Esophagus (tissue), 2 donors: ENCODE data around the gene PHF8. TPM values are rescaled to one million over a fixed set of nuclear protein-coding genes. Genes with fewer than 3 reads are reported as not detected.

ENCODE experiments used
- H3K27ac ChIP-seq, 2 donors: one replicate each; pipeline ENCODE4 v1.5.1; 2013; ENCODE audit warnings: low read depth in 2 of 2, mild to moderate bottlenecking in 2 of 2, inconsistent platforms in 1 of 2, low read length in 1 of 2, moderate library complexity in 1 of 2
- H3K27me3 ChIP-seq, 2 donors: one replicate each; pipeline ENCODE4 v1.6.1; 2013; ENCODE audit warnings: low read length in 2 of 2, control low read depth in 1 of 2, mild to moderate bottlenecking in 1 of 2; ENCODE audit not compliant: insufficient read depth in 2 of 2, control insufficient read depth in 1 of 2
- H3K36me3 ChIP-seq, 2 donors: one replicate each; pipeline ENCODE4 v1.6.1; 2013; ENCODE audit warnings: low read length in 1 of 2; ENCODE audit not compliant: control insufficient read depth in 2 of 2, insufficient read depth in 2 of 2
- H3K4me1 ChIP-seq, 2 donors: one replicate each; pipeline ENCODE4 v1.6.1; 2013; ENCODE audit warnings: low read length in 1 of 2; ENCODE audit not compliant: control insufficient read depth in 2 of 2, insufficient read depth in 2 of 2
- H3K4me3 ChIP-seq, 2 donors: one replicate each; pipeline ENCODE4 v1.5.1; 2013; ENCODE audit warnings: low read length in 2 of 2, mild to moderate bottlenecking in 2 of 2, low read depth in 1 of 2, moderate library complexity in 1 of 2
- H3K9me3 ChIP-seq, 2 donors: one replicate each; pipeline ENCODE4 v1.6.1; 2013; ENCODE audit warnings: mild to moderate bottlenecking in 2 of 2, low read depth in 1 of 2, low read length in 1 of 2, moderate library complexity in 1 of 2; ENCODE audit not compliant: control insufficient read depth in 2 of 2, insufficient read depth in 1 of 2
- WGBS, 2 donors: extraction: QIAGEN DNeasy Blood & Tissue Kit; methylation state at CpG; one replicate each; pipeline ENCODE4 v1.1.7; 2013; 5-methylcytosine and 5-hydroxymethylcytosine counted together
- polyA plus RNA-seq, 2 donors: library from polyadenylated mRNA; stranded (reverse); fragments of 200-250 nt; gene quantifications; one replicate each; pipeline ENCODE4 v1.2.3, GENCODE V29; 2013
- donor health status: healthy with polysubstance abuse.
- donor health status: Bipolar disorder and iron deficiency.

Gene PHF8
- polyA plus RNA-seq, 2 donors: 6.7 to 10.3 TPM

DNA sequence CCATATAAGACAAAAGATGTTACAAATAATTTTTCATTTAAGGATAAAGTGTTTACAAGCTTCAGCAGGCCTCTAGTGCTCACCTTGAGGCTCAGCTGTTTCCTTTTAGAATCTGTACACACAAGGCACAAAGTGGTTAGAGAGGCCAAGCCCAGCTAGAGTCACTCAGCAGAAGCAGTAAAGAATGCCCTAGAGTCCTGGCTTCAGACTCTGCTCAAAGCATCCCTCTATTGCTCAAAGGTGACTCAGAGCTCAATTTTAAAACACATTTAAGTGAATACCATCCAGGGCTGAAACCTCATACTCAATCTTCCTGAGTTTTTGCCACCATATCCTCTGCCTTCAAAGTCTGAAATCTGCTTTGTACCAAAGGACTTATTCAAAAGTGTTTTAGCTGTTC, 22.6 kb upstream of the PHF8 start:
- no peaks in the 10 kb centered on the region for H3K4me1 ChIP-seq
- H3K27ac ChIP-seq: no peak overlapping the region
- H3K27me3 ChIP-seq: no peaks in the 10 kb centered on the region
- H3K36me3 ChIP-seq: no peaks in the 10 kb centered on the region
- no peaks in the 10 kb centered on the region for H3K9me3 ChIP-seq
- no peak overlapping the region for H3K4me3 ChIP-seq

DNA sequence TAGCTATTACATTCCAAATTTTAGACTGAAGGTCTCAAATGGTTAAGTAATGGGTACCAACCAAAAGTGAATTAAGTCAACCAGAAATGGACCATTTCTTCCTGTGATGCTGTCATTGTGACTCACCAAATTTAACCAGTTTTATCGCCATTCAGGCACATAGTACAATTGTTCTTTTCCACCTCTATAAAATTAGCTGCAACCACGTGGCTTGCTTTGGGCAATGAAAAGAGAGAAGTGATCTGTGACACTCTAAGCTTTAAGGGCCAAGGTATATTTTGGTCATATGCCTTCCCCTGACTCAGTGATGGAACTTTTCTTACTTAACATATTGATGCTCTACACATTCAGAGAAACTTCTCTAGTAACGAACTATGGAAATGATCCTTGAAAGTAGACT, 20.3 kb upstream of the PHF8 start:
- Histone ChIP-seq H3K4me3 (no peak overlapping the region), H3K9me3 (no peaks in the 10 kb centered on the region), H3K27ac (no peak overlapping the region), H3K27me3 (no peaks in the 10 kb centered on the region), H3K4me1 (no peaks in the 10 kb centered on the region), H3K36me3 (no peaks in the 10 kb centered on the region)
- WGBS, 2 donors: 63 to 71% methylated on average over 3 of the region's 3 CpGs

DNA sequence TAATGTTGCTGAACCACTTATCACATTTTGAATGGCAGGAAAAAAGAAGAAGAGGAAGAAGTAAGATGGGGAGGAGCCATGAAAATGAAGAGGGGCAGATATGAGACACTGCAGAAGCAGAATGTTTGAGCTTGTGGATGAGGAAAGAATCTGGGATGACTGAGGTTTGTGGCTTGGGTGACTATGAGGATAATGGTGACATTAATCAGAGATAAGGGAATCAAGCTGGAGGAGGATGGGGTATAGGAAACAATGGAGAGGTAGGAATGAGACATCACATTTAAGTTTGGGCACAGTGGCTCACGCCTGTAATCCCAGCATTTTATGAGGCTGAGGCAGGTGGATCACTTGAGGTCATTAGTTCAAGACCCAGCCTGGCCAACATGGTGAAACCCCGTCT, 19.1 kb upstream of the PHF8 start:
- Histone ChIP-seq H3K27ac (no peak overlapping the region), H3K36me3 (no peaks in the 10 kb centered on the region), H3K4me3 (no peak overlapping the region), H3K27me3 (no peaks in the 10 kb centered on the region), H3K9me3 (no peaks in the 10 kb centered on the region), H3K4me1 (no peaks in the 10 kb centered on the region)
- 74 to 90% methylated on average over 2 of the region's 2 CpGs for WGBS, 2 donors

DNA sequence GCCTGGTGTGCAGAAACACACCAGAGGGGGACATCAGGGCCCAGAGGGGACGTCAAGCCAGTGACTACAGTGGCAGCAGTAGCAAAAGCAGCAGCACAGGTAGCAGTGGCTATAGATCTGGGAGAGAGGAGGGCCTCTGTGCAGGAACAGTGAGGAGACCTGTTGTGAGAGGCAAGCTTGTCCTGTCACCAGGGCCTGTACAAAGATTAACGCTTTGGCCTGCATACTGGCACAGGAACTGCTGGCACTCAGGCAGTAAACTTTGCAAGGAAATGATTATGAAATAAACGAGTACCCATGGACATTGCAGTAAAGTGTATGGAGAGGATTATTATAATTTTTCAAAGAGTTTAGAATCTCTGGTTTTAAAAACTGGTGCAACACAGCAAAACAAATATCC, 5.5 kb upstream of the PHF8 start:
- Histone ChIP-seq H3K9me3 (no peaks in the 10 kb centered on the region), H3K27me3 (no peaks in the 10 kb centered on the region), H3K27ac (no peak overlapping the region), H3K36me3 (no peaks in the 10 kb centered on the region), H3K4me1 (peaks cover 0 to 6% of the 10 kb centered on the region in 2 donors), H3K4me3 (no peak overlapping the region)
- WGBS, 2 donors: 25 to 35% methylated on average over 3 of the region's 3 CpGs

DNA sequence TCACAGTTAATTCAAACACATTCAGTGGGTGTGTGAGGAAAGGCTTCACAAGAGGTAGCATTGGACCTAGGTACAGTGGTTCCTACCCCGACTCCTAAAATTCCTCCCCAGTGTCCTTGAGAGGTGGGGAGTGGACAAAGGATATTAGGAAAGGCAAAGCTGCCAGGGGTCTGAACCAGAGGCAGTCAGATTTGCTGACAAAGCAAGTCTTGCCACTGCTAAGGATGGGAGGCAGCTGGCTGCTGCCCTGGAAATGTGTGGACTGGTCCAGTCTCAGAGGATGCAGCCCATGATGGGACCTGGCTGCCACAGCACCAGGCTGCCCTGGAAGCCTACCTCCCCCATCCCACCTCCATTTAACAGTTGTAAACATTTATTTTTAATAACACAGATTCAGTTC, 4.1 kb upstream of the PHF8 start:
- Histone ChIP-seq H3K4me3 (no peak overlapping the region), H3K27me3 (no peaks in the 10 kb centered on the region), H3K4me1 (peaks cover 0 to 6% of the 10 kb centered on the region in 2 donors), H3K36me3 (no peaks in the 10 kb centered on the region), H3K9me3 (no peaks in the 10 kb centered on the region), H3K27ac (no peak overlapping the region)
- 71 to 90% methylated on average over 1 of the region's 1 CpG for WGBS, 2 donors

DNA sequence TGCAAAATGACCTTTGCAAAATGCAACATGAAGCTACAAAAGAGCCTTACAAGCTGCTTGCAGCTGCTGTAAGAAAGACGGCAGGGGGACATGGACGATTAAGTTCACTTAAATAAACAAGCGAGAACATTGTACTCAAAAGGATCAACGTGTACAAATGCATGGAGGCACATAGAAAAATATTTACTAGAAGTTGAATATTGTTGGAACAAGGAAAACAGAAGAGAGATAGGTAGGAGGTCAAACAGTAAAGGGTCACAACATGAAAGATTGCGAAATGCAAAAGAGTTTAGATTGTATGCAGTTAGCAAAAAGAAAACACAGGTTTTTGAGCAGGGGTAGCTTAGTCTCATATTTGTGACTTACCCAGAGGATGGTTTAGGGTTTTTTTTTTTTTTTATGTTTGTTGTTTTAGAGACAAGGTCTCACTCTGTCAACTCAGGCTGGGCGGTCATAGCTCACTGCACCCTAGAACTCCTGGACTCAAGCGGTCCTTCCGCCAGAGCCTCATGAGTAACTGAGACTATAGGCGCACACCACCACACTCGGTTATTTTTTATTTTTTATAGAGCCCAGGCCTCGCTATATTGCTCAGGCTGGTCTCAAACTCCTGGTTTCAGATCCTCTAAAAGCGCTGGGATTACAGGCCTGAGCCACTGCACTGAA, 1.4 kb upstream of the PHF8 start:
- H3K4me1 ChIP-seq: peaks cover 0 to 6% of the 10 kb centered on the region in 2 donors
- WGBS, 2 donors: 79 to 81% methylated on average over 12 of the region's 12 CpGs
- peak overlapping the region in 1 of 2 donors; percentile 59 for H3K27ac ChIP-seq
- H3K36me3 ChIP-seq: no peaks in the 10 kb centered on the region
- H3K4me3 ChIP-seq: no peak overlapping the region
- no peaks in the 10 kb centered on the region for H3K27me3 ChIP-seq
- H3K9me3 ChIP-seq: no peaks in the 10 kb centered on the region

DNA sequence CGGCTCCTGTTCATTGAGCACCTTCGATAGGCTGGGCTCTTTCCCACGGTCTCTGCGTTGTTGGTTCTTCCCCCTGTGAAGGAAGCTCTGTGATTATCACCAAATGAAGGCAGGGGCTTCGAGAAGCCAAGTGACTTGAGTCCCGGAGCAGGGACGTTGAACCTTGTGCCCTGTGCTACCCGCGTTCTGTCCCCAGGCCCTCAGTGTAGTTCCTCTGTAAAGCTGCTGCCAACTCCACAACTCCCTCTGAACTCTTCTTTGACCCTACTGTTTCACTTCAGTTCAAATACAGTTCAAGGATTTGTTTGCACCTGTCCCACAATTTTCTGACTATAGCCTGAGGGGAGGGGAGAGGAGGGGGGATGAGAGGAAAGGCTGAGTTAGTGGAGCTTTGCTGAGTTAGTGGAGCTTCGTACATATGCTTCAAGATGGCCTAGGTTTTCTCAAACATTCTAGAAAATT, 635 bp upstream of the PHF8 start:
- no peaks in the 10 kb centered on the region for H3K27me3 ChIP-seq
- 4 to 44% methylated on average over 10 of the region's 10 CpGs for WGBS, 2 donors
- no peaks in the 10 kb centered on the region for H3K36me3 ChIP-seq
- H3K4me3 ChIP-seq: peak overlapping the region; percentile 19 to 34
- H3K27ac ChIP-seq: peak overlapping the region; percentile 83 to 94
- no peaks in the 10 kb centered on the region for H3K9me3 ChIP-seq
- peaks cover 0 to 6% of the 10 kb centered on the region in 2 donors for H3K4me1 ChIP-seq

DNA sequence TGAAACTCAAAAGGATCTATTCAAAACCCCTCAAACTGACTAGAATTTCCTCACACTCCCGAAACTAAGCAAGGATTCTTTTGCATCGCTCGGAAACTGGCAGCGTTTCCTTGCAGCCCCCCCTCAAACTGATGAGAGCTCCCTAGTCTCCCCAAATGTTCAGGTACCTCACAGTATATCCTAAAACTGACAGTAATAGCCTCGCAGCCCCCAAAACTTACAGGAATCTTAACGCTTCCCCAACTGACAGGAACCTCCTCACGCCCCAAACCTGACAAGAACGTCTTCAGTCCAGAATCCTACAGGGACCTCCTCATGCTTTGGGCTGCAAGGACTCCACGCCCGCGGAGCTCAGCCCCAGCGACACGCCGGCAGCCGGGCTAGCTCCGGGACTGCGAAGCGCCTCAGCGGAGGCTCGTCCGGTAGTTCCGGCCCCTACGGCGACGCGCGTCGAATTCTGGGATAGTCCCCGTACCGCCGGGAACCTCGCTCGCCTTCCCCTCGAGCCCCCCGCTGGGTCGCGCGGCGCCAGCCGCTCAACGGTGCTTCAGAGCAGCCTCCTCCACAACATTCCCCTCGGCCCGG, 640 bp downstream of the PHF8 start:
- Histone ChIP-seq H3K4me1 (peaks cover 0 to 3% of the 10 kb centered on the region in 2 donors), H3K36me3 (no peaks in the 10 kb centered on the region), H3K9me3 (no peaks in the 10 kb centered on the region), H3K27me3 (no peaks in the 10 kb centered on the region), H3K27ac (peak overlapping the region; percentile 83 to 99), H3K4me3 (peak overlapping the region; percentile 52 to 70)
- 0 to 35% methylated on average over 34 to 43 of the region's 43 CpGs for WGBS, 2 donors

DNA sequence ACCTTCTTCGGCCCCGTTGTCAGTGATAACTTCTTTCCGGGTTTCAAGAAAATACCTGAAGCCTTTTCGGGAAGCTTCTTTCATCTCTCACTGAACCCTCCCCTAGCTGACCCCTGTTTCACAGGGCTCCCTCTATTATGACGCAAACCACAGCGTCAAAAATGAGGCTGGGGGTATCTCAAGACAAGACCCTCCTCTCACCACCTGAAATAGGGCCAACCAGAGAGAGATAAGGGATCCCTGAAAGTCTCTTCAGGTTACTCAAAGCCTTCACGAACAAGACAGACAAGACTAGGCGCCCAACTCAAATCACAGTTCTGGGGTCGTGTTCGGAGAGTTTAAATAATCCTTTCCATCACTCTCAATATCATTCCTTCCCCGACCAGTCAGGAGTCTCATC, 1.2 kb downstream of the PHF8 start:
- Histone ChIP-seq H3K4me1 (peaks cover 0 to 3% of the 10 kb centered on the region in 2 donors), H3K9me3 (no peaks in the 10 kb centered on the region), H3K27me3 (no peaks in the 10 kb centered on the region), H3K36me3 (no peaks in the 10 kb centered on the region), H3K27ac (peak overlapping the region; percentile 63 to 99), H3K4me3 (peak overlapping the region; percentile 52 to 70)
- WGBS, 2 donors: 1 to 29% methylated on average over 11 of the region's 11 CpGs

DNA sequence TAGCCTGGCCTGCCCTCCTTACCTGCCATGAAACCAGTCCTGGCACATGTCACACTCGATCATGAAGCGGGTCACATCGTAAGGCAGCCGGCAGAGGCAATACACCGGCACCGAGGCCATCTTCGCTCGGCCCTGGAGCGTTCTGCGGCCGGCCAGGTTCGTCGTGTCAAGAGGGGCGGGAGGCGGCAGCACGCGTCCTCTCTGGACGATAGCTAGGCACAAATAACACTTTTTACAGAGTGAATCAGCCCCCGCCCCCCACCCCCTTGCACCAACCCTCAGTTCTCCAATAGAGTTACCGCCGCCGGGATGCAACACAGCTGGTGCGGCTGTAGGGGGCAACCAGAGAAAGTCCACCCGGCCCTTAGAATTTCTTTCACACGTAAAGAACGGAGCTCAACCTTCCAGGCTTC, 1.7 kb downstream of the PHF8 start:
- Histone ChIP-seq H3K36me3 (no peaks in the 10 kb centered on the region), H3K4me1 (peaks cover 0 to 3% of the 10 kb centered on the region in 2 donors), H3K4me3 (peak overlapping the region; percentile 52 to 70), H3K27me3 (no peaks in the 10 kb centered on the region), H3K27ac (peak overlapping the region in 1 of 2 donors; percentile 99), H3K9me3 (no peaks in the 10 kb centered on the region)
- WGBS, 2 donors: 3 to 51% methylated on average over 26 of the region's 26 CpGs
